GM12801 (cell line): ENCODE measurements around the gene SYT7.

Experiments used
- TF ChIP-seq, protein P1 (sequence below): IDR thresholded peaks from one replicate; pipeline ENCODE4 v1.5.1; 2011; ENCODE audit warnings: control low read depth; ENCODE audit not compliant: insufficient read length; ENCODE audit errors: extremely low read depth

SYT7 gene

DNA sequence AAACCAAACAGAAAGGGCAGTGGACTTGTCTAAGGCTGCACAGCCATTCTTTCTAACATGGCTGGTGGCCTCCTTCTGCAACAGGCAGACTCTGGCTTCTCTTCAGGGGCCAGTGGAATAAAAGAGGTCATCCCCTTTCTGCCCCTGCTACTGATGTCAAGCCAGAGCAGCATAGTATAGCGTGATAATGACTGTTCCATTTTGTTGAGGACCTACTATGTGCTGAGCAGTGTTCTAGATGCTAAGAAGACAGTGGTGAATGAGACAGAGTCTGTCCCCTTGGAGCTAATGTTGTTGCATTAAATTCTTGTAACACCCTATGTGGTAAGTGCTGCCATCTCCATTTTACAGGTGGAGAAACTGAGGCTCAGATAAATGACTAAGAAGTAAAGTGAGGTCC lies 15.7 kb upstream of the SYT7 start:
- TF ChIP-seq, protein P1, sequence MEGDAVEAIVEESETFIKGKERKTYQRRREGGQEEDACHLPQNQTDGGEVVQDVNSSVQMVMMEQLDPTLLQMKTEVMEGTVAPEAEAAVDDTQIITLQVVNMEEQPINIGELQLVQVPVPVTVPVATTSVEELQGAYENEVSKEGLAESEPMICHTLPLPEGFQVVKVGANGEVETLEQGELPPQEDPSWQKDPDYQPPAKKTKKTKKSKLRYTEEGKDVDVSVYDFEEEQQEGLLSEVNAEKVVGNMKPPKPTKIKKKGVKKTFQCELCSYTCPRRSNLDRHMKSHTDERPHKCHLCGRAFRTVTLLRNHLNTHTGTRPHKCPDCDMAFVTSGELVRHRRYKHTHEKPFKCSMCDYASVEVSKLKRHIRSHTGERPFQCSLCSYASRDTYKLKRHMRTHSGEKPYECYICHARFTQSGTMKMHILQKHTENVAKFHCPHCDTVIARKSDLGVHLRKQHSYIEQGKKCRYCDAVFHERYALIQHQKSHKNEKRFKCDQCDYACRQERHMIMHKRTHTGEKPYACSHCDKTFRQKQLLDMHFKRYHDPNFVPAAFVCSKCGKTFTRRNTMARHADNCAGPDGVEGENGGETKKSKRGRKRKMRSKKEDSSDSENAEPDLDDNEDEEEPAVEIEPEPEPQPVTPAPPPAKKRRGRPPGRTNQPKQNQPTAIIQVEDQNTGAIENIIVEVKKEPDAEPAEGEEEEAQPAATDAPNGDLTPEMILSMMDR: no peak

DNA sequence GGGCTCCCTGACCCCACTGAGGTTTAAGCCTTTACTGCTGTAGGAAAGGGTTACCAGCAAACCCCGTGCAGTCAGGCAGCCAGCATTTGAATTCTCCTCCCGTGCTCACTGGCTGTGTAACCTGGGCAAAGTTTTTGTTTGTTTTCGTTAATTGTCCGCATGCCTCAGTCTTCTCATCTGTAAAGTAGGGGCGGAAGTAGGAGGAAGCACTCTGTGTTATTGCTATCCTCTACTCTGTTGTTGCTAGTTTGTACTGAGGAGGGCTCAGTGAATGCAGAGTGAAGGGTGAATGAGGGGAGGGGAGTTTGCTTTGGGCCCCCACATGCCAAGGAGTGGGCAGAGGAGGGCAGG lies 14.0 kb upstream of the SYT7 start:
- TF ChIP-seq, protein P1: no peak

DNA sequence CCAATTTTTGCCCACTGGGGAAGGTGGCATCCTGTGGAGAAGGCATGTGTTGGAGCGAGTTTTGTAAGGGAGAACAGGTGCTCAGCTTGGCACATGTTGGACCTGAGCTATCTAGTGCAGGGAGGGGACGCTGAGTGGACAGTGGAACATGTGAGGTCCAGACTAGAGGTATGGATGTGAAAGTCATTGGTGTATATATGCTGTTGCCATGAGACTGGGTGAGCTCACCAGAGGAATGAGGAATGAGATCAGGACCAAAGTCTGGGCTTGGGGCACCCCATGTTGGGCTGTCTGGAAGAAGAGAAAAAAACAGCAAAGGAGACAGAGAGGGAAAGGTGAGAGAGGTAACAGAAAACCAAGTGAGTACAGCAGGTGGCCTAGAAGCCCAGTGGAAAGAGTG lies 12.3 kb upstream of the SYT7 start:
- TF ChIP-seq, protein P1: no peak

DNA sequence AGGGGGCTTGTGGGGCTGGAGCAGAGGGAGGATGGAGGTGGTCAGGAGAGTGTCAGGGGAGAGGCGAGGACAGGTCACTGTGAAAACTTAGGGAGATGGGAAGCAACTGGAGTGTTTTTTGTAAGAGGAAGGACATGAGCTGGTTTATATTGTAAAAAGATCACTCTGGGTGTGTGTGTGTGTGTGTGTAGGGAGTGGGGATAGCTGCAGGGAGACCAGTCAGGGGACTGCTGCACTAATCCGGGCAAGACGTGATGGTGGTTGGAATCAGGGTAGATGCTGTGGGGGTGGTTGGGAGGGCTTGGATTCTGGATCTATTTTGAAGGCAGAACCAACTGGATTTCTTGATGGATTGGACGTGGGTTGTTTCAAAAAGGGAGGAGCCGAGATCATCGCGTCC lies 11.3 kb upstream of the SYT7 start:
- TF ChIP-seq, protein P1: no peak

DNA sequence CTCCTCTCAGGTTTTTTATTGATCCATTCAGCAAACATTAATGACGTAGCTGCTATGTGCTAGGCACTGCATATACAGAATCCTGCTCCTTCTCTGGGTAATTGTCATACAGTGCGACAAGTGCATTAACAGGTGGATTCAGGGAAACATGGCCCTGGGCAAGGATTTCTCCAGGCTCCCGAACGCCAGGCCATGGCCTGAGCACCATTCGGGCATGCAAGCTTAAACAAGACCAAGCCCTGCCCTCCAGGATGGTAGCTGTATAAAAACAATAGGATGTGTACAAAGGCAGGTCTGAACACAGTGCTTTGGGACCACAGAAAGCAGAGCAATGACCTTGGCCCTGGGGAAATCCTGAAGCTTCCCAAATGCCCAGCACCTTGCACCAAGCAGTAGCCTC lies 9.1 kb upstream of the SYT7 start:
- TF ChIP-seq, protein P1: no peak

DNA sequence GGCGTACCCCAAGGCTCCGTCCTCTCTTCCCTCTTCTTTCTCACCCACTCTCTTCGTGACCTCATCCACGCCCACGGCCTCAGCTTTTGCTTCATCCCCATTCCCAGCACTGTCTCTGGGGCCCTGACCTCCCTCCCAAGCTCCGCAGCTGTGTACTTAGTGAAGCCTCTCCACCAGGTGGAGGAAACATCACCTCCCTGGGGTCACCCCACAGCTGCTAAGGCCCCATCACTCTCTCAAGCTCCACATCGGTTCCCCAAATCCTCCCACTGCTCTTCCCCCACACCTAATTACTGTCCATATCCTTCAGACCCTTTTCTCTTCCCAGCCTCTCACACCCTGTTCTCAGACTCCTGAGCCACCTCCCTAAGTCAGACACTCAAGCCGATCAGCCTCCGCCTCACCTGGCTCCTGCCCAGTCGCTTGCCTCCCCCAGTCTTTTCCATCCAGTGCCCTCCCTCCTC lies 7.9 kb upstream of the SYT7 start:
- TF ChIP-seq, protein P1: no peak

DNA sequence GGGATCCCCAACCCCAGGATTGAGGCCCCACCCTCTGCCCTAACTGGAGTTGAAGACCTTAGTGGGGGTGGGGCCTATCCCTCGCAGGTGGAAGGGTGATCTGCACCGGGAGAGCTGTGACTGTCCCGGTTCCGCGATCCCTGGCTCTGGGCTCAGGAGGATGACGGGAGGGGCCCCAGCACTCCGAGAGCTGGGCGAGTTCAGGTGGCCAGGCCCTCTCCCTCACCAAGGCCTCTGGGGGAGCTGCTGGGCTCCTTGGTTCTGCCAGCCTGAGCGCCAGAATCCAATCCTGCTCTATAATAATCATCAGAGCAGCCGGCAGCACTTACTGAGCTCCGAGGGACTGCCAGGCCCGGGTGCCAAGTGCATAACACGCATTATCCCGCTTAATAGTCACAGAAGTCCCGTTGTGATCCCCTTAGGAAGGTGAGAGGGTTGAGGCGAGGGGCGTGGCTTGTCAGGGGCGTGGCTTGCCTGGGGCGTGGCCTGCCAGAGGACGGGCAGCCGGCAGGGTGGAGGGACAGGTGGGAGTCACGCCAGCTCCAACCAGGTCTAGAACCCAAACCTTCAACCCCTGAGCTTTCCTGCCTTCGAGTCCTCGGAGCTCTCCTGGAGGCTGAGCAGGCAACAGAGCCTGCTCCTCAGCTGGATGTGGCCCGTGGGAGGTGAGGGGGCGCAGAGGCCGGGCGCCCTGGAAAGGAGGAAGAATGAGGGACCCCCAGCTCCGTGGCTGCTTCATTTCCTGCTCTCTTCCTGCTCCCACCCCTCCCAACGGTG lies 7.3 kb upstream of the SYT7 start:
- TF ChIP-seq, protein P1: no peak
